Activated CD4-positive, alpha-beta T cell treated with anti-CD3 and anti-CD28 coated beads for 48 hours (primary cell): Measurements from ENCODE around the gene IVNS1ABP.

ENCODE experiments used
- DNase-seq: peaks from one replicate; pipeline ENCODE4 v3.0.0-alpha.2; 2020

IVNS1ABP gene

GRCh38 chr1:185250063-185250462, 67.0 kb downstream of the IVNS1ABP start:
- no peak for DNase-seq

DNA sequence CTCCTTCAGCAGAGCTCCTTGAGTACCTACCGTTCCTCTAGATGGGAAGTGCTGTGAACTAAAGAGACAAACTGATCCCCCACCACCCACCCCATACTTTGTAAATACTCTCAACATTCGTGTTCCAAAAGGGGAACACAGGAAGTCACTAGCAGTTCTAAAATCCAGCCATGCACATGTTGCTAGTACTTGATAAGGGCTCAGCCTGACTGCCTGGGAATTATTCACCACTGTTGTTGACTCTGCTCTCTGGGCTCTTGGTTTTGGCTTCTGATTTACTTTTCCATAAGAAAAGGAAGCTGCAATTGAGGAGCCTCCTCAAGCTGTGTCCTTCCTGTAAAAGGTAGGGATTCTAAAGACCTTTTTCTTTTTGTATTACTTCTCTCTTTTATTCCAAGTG, 67.5 kb downstream of the IVNS1ABP start:
- DNase-seq, result no peak
